HG02981 (cell line): ENCODE measurements around the gene RTL5.
A peak's percentile ranks its signal among the peaks of the same experiment; 100 is the strongest.
"Not testable (repeated sequence)": the region's sequence is repeated elsewhere in the genome, so short reads cannot be mapped to it uniquely, and the experiment has no call there.

Experiments used
- ATAC-seq: cut with Tn5 transposase; IDR thresholded peaks from one replicate; pipeline ENCODE4 v1.9.1; 2021; ENCODE audit warnings: mild to moderate bottlenecking, moderate library complexity; ENCODE audit not compliant: unreplicated experiment

The RTL5 gene

GRCh38 chrX:72131317-72132294 lies at the start of gene RTL5:
Gene RTL5 (minus strand): TSS chrX:72131915.
- peak; percentile 53 for ATAC-seq

GRCh38 chrX:72180539-72180938 lies 48.8 kb upstream of the RTL5 start:
- no peak for ATAC-seq

GRCh38 chrX:72176981-72177380 lies 45.3 kb upstream of the RTL5 start:
- no peak for ATAC-seq

- not testable (repeated sequence) for ATAC-seq
Measured at GRCh38 chrX:72176289-72176688, 44.6 kb upstream of the RTL5 start.

GRCh38 chrX:72169008-72169728 lies 37.5 kb upstream of the RTL5 start:
- ATAC-seq = no peak

- ATAC-seq = no peak
Measured at GRCh38 chrX:72165551-72165950, 33.8 kb upstream of the RTL5 start.

GRCh38 chrX:72159769-72160168 lies 28.1 kb upstream of the RTL5 start:
- no peak for ATAC-seq

- ATAC-seq = no peak
Measured at GRCh38 chrX:72158773-72159172, 27.1 kb upstream of the RTL5 start.

- ATAC-seq = no peak
Measured at GRCh38 chrX:72146527-72146926, 14.8 kb upstream of the RTL5 start.

GRCh38 chrX:72145181-72145580 lies 13.5 kb upstream of the RTL5 start:
- no peak for ATAC-seq

- no peak for ATAC-seq
Measured at GRCh38 chrX:72143609-72143907, 11.8 kb upstream of the RTL5 start.

GRCh38 chrX:72142794-72143608 lies 11.3 kb upstream of the RTL5 start:
- no peak for ATAC-seq

- ATAC-seq = no peak
Measured at GRCh38 chrX:72142094-72142793, 10.5 kb upstream of the RTL5 start.

GRCh38 chrX:72141372-72142004 lies 9.8 kb upstream of the RTL5 start:
- ATAC-seq = peak; percentile 62

GRCh38 chrX:72139538-72139937 lies 7.8 kb upstream of the RTL5 start:
- ATAC-seq = no peak

- ATAC-seq = no peak
Measured at GRCh38 chrX:72137846-72138495, 6.3 kb upstream of the RTL5 start.

- no peak for ATAC-seq
Measured at GRCh38 chrX:72133851-72134546, 2.3 kb upstream of the RTL5 start.

GRCh38 chrX:72132456-72132855 lies 741 bp upstream of the RTL5 start:
- no peak for ATAC-seq

- ATAC-seq = no peak
Measured at GRCh38 chrX:72130762-72131250, 909 bp downstream of the RTL5 start.
